Epithelial cell of proximal tubule (primary cell): ENCODE data around the gene C5orf63. TPM values are rescaled to one million over a fixed set of nuclear protein-coding genes. Genes with fewer than 3 reads are reported as not detected.
"Not testable (repeated sequence)": the region's sequence is repeated elsewhere in the genome, so short reads cannot be mapped to it uniquely, and the experiment has no call there.

Source experiments
- DNase-seq: peaks from one replicate; pipeline ENCODE4 v3.0.0-alpha.2; 2011; ENCODE audit warnings: low read depth
- H3K4me3 ChIP-seq: 2 replicates; pipeline ENCODE4 v1.5.1; 2011; ENCODE audit warnings: low read depth, mild to moderate bottlenecking, low read length
- total RNA-seq: library from RNA; depleted of rRNA; stranded (reverse); fragments of >200 nt; gene quantifications from 2 replicates; pipeline ENCODE4 v1.2.3, GENCODE V29; 2015
- TF ChIP-seq, protein P1 (sequence below): conservative IDR thresholded peaks from 2 replicates; pipeline ENCODE4 v1.5.1; 2012; ENCODE audit warnings: low read depth, mild to moderate bottlenecking, low read length

C5orf63 gene
- total RNA-seq, 1 donor from 2014 or later: 4.6 TPM

DNA sequence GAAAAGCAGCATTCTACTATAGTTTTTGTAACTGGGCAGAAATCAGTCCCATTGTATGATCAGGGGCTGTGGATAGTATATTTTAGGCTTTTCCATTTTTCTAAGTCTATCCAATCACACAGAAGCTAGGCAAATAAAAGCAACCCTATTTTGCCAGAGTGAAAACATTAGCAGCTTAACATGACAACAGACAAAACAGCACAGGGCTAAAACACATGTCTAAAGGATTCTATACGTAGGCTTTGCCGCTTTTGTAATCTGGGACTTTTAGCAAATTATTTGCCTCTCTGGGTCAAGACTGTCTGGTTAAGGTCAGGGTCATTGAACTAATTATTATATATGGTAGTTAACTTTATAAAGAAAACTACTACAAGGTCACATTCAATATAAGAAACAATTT, 47.1 kb downstream of the C5orf63 start:
- TF ChIP-seq, protein P1, sequence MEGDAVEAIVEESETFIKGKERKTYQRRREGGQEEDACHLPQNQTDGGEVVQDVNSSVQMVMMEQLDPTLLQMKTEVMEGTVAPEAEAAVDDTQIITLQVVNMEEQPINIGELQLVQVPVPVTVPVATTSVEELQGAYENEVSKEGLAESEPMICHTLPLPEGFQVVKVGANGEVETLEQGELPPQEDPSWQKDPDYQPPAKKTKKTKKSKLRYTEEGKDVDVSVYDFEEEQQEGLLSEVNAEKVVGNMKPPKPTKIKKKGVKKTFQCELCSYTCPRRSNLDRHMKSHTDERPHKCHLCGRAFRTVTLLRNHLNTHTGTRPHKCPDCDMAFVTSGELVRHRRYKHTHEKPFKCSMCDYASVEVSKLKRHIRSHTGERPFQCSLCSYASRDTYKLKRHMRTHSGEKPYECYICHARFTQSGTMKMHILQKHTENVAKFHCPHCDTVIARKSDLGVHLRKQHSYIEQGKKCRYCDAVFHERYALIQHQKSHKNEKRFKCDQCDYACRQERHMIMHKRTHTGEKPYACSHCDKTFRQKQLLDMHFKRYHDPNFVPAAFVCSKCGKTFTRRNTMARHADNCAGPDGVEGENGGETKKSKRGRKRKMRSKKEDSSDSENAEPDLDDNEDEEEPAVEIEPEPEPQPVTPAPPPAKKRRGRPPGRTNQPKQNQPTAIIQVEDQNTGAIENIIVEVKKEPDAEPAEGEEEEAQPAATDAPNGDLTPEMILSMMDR: no peak
- no peak for DNase-seq
- no peak overlapping the region for H3K4me3 ChIP-seq

DNA sequence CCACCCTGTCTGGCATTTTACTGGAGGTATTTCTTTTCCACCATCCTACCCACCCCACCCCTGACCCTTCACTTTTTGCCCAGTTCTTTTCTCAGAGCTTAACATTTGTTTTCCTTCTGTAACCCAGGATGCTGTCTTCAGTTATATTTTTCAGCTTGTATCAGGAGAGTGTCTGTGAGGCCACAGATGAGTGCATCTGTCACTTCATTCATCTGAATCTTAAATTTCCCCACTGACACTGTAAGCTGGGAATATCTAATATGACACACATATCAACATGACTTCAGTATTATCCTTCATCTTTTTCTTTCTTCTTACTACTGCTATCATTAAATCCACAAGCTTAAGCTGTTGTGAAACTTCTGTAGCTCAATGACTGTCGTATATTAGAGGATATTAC, 47.8 kb downstream of the C5orf63 start:
- TF ChIP-seq, protein P1: no peak
- DNase-seq: no peak
- H3K4me3 ChIP-seq: no peak overlapping the region

DNA sequence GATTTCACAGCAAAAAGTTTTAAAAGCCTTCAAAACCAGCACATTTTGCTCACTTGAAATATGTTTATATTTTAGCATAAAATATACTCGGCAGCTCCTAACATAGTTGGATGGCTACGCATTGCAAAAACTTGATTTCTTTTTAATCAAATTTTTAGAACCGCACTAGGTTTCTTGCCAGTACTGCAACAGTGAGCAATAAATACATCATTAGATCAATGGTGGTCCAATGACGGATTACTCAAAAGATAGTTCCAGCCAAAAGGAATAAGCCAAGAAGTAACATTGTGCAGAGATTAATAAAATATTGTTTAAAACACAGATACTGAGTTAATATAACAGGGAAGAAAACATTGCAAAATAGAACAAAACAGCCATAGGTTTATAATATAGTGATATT, 48.5 kb downstream of the C5orf63 start:
- H3K4me3 ChIP-seq: no peak overlapping the region
- TF ChIP-seq, protein P1: no peak
- DNase-seq: no peak

DNA sequence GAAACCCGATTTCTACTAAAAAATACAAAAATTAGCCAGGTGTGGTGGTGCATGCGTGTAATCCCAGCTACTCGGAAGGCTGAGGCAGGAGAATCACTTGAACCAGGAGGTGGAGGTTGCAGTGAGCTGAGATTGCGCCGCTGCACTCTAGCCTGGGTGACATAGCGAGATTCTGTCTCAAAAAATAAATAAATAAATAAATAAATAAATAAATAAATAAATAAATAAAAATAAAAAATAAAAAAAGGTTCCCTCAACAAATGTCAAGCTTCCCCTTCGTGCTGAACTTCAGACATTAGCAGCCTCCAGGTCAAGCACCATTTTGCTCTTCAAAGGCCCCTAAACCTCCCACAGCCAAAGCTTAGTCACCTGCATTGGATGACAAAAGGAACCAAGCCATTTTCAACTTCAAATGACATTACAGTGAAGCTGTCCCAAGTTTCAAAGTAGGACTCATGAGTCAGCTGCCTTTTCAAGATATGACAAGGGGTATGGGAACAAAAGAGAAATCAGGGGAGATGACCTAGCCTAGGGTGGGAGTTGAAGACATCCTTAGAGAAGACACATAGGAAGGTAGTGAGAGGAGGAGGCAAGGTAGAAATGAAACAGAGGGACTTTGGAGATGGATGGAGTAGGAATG, 49.6 kb downstream of the C5orf63 start:
- DNase-seq, H3K4me3 ChIP-seq: not testable (repeated sequence)

DNA sequence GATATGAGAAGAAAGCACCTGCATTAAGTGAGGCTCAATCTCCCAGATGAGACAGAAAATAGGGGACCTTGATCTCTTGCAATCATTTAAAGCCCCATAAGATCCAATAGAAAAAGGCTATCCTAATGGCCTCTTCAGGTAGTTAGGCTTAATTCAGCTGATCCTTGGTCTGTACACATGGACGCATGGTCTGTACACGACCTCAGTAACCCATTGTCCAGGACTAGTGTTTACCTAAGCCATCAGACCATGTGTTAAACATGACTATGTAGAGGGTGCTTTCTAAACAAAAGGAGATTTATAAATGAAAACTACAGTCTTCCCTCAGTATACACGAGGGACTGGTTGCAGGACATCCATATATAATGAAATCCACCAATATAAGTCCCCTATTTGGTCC, 50.5 kb downstream of the C5orf63 start:
- DNase-seq: no peak
- TF ChIP-seq, protein P1: no peak
- no peak overlapping the region for H3K4me3 ChIP-seq

DNA sequence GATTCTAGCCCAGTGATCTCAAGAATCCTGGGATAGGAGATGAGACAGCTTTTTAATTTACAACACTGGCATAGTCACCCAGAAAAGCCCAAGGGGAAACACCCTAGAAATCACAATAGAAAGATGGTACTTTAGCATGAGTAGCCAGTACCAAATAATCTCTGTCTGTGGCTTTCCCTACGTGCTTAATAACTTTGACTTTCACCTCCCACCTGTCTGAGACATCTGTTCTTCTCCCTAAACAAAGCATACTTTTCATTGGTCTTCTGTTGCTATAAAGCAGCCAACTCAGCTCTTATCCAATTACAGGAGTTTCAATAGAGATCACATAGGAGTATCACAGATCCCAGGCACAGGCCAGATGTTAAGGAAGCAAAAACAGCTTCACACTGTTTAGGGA, 53.4 kb downstream of the C5orf63 start:
- no peak overlapping the region for H3K4me3 ChIP-seq
- TF ChIP-seq, protein P1: no peak
- DNase-seq: no peak

DNA sequence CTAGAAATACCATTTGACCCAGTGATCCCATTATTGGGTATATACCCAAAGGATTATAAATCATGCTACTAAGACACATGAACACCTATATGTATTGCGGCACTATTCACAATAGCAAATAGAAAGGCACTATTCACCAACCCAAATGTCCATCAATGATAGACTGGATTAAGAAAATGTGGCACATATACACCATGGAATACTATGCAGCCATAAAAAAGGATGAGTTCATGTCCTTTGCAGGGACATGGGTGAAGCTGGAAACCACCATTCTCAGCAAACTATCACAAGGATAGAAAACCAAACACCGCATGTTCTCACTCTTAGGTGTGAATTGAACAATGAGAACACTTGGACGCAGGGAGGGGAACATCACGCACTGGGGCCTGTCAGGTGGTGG, 56.6 kb downstream of the C5orf63 start:
- not testable (repeated sequence) for DNase-seq, H3K4me3 ChIP-seq

DNA sequence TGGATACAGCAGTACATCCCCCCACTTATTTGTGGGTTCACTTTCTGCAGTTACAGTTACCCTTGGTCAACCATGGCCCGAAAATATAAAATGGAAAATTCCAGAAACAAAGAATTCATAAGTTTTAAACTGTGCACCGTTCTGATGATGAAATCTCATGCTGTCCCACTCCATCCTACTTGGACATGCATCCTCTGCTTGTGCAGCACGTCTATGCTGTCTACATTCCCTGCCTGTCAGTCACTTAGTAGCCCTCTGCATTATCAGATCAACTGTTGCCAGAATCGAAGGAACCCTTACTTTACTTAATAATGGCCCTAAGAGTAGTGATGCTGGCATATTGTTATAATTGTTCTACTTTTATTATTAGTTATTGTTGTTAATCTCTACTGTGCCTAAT, 57.6 kb downstream of the C5orf63 start:
- TF ChIP-seq, protein P1: no peak
- no peak for DNase-seq
- H3K4me3 ChIP-seq: no peak overlapping the region
